ENCODE measurements around the gene HLA-B.

HLA-B gene

DNA sequence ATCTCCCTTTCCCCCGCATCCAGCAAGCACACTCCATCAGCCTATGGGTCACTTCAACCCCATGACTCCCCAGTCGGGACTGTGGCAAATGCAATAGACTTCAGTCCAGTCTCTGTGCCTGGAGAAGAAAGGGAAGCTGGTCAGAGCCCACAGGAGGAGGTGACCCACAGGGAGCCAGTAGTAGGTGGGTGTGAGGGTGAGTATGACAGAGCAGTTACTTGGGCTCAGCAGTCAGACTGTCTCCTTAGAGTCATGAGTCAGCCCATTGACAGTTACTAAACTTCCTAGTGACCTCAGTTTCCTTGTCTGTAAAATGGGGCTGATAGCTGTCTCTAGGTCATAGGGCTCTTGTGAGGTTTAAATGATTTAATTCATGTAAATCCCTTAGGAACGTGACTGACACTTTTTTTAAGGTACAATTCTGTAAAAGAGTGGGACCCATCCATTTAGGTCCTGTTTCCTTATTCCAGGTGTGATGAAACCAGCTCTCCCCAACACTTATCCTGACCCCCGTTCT lies 51.2 kb downstream of the HLA-B start:
- DNase-seq (ENCODE audit: low spot score) = no peak

DNA sequence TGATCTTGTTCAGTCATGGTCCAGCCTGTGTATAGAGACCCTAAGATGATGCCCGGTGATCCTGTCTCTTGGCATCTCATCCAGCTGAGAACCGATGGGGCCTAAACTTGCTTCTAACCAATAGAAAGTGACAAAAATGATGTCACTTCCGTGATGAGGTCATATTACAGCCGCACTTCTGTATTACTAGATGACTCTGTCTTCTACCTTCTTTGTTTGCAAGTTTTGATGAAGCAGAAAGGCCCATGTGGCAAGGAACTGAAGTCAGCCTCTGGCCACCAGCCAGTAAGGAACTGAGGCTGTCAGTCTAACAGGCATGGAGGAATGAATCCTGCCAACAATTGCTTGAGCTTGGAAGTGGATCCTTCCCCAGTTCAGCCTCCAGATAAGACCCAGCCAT lies 52.3 kb downstream of the HLA-B start:
- no peak for DNase-seq (ENCODE audit: low spot score)
